ENCODE data around the gene WBP2.

WBP2 gene

DNA sequence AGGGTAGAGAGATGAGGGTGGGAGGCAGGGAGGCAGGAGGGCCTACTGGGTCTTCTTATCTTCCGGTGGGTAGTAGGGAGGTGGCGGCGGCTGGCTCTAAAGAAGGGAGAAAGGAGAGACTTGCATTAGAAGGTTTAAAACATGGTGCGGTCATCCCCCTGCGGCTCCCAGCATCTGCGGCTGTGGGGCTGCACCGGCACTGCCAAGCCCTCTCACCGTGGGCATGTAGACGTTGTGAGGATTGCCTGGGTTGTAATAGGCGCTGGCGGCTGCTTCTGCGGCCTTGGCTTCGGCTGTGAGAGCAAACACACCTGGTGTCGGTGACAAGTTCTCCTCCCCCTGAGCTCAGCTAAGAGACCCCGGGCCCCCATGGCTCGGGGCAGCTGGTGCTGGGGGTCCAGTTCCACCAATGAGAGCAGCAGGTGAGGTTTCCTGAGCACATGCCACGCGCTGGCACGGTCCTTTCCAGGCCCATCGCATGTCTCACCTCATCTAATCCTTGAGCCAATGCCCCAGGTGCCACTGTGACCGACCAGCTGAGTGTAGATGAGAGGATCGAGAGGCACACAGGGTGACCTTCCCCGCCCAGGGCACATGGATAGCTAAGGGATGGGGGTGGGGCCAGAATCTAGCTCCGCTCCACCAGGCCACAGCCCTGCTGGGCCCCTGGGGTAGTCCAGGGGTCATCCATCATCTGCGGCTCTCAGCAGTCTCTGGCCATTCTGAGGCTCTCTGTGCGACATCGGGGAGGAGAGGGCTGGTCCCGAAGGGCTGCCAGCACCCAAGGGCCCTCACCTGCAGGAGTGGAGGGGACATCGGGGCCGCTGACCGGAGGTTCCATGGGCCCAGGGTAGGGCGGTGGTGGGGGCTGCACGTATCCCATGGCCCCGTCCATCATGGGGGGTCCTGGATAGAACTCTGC lies 8.2 kb downstream of the WBP2 start:
- in situ Hi-C loops (cut with MboI; ENCODE audit: low sequenced_read_pairs) = no loop called here

DNA sequence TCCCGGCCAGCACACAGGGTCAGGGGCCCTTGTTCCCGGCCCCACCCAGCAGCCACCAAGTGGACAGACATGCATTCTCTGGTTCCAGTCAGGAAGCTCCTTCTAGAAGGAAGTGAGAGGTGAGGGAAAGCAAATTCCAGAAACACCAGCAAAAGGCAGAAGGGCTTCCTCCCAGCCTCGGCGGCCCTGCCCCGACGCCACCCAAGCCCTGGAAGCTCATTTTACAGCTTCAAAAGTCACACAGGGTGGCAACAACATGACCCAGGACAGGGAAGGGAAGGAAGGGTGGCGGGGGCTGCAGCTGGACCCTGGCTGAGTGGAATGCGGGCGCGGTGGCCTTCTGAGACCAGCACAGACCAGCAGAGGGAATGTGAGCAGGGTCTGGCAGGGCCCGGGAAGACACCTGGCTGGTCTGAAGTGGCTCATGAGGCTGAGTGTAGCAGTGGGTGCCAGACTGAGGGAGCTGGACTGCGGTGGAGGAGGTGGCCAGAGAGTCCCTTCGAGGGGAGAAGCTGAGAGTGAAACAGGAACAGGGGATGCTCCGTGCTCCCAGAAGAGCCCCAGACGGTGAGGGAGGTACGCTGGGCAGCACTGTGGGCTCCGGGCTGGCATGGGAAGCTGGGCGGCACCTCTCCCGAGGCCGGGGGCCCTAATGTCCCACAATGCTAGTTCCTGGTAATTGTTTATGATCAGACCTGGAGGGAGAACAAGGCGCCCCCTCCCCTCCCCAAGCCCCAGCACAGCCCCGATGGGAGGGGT lies 9.0 kb downstream of the WBP2 start:
- in situ Hi-C loops (cut with MboI; ENCODE audit: low sequenced_read_pairs) = no loop called here

DNA sequence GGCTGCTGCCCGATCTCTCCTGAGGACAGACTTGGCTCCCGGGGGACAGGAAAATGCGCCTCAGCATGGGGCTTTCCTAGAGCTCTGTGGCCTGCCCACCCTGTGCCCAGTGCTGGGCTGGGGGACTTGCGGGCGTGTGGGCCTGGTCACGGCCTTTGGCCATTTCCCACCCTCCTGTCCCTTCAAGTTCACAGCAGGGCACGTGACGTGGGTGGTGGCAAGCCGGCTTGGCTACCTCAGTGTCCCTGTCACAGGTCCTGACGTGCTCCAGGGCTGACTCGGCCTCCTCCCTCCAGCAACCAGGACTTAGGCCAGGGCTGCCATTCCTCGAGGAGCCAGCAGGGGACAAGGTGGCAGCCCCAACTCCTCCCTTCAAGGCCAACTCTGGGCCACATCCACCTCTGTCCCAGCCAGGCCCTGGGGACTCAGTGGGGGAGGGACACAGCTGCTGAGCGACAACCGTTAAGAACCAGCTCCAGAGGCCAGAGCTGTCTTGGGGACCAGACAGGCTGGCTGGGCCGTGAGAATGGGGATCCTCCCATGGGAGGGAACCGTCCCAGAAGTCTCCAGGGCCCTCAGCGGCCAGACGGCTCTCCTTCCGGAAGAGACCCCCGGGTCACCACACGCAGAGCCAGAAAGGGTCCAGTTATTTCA lies 9.9 kb downstream of the WBP2 start:
- in situ Hi-C loops (cut with MboI; ENCODE audit: low sequenced_read_pairs) = no loop called here

DNA sequence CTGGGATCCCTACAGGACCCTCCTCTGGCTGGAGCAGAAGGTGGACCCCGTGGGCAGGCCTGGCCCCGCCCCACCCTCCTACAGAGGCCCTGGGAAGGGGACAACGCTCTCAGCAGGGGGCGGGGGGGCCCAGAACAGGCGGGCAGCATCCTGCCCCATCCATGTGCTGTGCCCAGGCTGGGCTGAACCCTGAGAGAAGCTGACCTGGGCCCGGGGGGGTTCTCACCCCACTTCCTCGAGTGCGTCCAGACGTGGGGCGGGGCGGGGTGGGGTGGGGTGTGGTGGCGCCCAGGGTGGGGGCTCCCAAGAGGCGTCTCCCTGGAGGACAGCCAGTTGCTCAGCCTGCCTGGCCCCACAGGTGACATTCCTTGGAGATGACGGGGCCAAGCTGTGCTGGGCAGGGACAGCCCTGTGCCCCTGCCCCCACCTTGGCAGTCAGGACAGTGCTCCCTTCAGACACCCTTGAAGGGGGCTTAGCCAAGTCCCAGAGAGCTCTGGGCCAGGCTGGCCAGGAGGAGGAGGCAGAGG lies 10.5 kb downstream of the WBP2 start:
- in situ Hi-C loops (cut with MboI; ENCODE audit: low sequenced_read_pairs) = no loop called here

DNA sequence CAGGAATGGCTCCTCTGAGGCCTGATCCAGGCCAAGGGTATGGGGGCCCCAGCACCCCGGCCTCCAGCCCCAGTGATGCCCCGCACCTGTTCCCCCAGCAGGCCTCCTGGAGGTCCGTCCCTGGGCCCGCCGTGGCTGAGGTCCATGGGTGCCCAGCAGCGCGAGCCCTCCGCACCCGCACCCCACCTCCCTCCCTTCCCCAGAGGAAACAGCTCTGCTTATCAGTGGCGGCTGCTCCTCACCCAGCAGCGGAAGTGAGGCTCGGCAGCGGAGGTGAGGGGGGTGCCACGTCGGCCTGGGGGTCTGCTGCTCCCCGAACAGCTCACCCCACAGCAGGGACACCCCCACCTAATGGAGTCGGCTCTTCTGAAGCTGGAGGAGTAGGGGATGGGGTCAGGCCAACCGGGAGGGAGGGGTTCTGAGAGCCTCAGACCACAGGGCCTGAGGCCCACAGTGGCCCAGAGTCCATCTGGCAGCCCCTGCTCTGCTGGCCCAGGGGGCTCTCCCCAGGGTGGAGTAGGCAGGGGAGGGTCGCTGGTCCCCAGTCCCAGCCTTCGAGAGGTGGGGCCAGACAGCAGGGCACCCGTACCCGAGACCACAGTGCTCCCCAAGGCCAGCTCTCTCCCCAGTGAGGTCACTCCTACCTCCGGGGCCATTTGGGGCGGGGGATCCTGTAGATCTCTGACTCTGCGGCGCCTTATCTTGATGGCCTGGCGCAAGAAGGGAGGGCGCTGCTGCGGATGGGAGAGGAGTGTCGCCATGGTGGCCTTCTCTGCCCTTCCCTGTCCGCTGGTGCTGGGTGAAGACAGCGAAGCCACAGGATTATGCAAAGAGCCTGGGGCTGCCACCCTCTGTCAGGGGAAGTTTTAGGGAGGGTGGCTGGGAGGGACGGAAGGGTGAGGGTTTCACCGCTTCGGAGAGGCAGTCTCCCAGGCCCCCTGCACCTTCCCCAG lies 11.3 kb downstream of the WBP2 start, which contains the start of gene UNC13D:
Gene UNC13D, minus strand, starts transcription at position 828 of the 953 bp plus-strand sequence. Its CDS starts 67 bp downstream, at position 761.
- in situ Hi-C loops (cut with MboI; ENCODE audit: low sequenced_read_pairs) = no loop called here

DNA sequence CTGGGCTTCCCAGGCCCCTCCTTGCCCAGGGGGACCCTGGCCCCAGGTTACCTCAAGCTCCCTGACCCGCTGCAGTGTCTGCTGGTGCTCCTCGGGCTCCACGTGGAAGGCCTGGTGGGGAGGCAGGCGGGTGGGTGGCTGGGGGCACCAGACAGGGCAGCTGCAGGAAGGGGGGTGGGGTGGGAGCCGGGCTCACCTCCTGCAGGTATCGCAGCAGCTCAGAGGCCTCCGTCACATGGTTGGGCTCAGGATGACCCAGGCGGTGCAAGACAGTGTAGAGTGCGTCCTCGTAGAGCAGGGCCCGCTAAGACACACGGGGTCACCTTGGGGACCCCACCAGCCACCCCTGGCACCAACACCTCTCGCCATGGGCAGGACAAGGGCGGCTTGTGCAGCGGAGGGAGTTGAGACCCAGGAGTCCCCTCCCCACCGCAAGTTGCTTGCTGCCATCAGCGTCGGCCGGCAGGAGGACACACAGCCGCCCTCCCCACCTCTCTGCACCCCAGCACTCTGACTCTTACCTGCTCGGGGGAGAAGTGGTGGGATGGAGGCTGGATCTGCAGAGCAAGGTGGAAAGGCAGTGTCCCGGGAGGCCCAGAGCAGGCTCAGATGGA lies 12.1 kb downstream of the WBP2 start:
- in situ Hi-C loops (cut with MboI; ENCODE audit: low sequenced_read_pairs) = no loop called here

DNA sequence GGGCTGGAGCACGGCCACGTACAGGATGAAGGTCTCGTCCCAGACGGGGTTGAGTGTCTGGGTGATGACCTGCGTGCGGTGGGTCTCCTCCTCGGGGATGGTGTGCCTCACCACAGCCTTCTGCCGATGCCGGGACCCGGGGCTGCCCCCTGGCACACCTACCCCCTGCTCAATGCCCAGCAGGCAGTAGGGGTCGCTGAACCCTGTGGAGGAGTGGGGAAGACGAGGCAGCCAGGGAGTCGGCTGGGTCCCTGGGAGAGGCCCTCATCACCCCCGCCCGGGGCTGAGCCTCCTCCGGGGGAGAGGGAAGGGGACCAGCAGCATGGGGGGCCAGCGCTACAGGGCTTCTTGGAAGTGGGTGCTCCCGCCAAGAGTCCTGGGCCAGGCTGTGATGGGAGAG lies 12.7 kb downstream of the WBP2 start:
- in situ Hi-C loops (cut with MboI; ENCODE audit: low sequenced_read_pairs) = no loop called here

DNA sequence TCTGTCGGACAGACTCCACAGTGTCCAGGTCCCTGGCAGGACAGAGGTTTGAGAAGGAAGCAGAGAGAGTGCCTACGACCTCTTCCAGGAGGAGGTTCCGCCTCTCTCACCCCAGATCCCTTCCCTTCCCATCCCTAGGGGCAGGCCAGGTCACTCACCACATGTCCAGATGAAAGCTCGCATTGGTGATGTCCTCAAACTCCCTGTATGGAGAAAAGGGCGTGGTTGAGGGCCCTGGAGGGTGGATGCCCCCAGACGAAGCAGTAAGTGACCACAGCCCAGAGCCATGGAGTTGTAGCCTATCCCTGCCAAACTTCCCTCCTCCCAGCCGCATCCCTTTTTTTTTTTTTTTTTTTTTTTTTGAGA lies 14.4 kb downstream of the WBP2 start:
- in situ Hi-C loops (cut with MboI; ENCODE audit: low sequenced_read_pairs) = no loop called here

DNA sequence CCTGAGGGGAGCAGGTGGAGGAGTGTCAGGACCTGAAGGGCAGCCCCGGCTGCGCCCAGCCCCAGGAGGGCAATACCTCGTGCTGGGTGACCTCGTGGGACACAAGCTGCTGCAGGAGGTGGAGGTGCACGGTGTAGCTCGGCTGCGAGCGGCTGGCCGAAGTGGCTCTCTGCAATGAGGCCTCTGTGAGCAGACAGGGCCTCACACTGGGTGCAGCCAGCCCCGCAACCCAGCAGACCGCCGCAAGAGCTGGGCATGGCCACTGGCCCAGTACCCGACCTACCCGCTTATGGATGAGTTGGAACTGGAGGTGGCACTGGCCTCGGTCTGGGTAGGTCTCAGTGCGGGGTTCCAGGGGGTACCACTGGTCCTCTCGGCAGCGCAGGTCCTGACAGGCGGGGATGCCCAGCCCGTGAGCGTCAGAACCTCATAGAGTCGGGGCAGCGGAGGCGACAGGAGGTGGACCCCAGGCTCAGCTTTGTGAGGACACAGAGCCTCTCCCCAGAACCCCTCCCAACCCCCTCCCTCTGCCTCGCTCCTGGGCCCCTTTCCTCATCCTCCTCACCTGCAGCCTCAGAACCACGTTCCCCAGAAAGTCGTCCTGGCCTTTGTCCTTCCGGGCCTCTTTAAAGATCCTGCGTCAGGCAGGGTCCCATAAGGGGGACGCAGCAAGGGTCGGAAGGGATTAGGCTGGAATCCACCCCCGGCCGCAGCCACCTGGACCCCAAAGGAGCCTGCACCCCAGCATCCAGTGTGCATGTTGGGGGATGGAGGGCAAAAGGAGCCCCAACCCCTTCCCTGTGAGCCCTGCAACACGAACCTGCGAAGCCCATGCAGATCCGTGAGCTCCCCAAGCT lies 15.0 kb downstream of the WBP2 start:
- in situ Hi-C loops (cut with MboI; ENCODE audit: low sequenced_read_pairs) = no loop called here

DNA sequence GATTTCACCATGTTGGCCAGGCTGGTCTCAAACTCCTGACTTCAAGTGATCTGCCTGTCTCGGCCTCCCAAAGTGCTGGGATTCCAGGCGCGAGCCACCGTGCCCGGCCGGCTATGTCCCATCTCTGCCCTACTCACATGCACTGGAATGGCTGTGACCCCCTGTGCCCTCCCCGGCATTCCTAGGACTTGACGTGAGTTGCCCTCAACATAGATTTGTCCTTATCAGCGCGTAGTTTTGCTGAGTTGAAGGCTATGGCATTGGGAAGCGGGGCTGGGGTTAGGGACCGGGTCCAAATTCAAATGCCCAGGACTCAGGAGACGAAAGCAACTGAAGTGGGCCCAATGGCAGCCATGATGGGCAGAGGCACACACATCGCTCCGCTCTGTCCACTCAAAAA lies 16.7 kb downstream of the WBP2 start:
- in situ Hi-C loops (cut with MboI; ENCODE audit: low sequenced_read_pairs) = no loop called here

DNA sequence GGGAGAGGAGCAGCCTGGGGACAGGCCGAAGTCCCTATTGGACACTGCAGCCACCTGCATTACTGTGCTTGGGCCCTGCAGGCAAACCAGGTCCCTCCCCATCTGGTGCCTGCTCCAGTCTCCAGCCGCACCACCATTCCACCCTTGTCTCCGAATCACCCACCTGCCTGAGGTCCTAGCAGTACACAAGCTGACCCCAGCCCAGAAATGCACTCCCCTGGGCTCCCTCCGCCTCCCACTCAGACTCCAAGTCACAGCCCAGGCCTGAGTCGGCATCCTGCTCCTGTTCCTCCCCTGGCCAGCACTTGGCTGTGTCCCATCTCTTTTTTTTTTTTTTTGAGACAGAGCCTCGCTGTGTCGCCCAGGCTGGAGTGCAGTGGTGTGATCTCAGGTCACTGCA lies 17.2 kb downstream of the WBP2 start:
- in situ Hi-C loops (cut with MboI; ENCODE audit: low sequenced_read_pairs) = no loop called here

DNA sequence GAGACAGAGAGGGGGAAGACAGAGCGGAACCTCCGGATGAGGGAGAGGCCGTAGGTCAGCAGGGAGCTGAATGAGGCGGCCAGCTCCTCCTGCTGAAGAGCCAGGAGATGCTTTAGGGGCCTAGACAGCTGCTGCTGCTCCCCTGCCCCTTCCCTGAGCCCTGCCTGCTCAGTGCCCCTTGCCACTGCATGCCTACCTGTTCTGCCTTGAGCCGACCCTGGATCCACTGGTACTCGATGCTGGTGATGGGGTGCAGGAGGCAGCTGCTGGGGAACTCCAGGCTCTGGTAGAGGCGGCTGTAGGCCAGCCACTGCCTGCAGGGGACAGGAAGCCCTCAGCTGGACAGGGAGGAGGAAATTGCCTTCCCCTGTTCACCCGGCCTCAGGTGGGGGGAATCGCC lies 18.5 kb downstream of the WBP2 start:
- in situ Hi-C loops (cut with MboI; ENCODE audit: low sequenced_read_pairs) = no loop called here

DNA sequence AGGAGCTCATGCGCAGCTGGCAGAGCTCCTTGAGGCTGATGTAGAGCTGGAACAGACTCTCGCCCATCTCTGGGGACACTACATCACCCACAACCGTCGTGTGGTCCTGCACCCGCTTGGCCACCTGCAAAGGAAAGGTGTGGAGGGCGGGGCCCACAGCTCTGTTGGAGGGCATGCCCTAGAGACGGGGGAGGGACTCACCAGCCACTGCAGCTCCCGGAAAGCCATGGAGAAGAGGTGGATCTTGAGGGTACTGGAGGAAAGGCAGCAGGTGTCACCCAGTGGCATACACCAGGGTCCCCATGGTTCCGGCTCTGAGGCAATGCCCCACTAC lies 19.5 kb downstream of the WBP2 start:
- in situ Hi-C loops (cut with MboI; ENCODE audit: low sequenced_read_pairs) = no loop called here

DNA sequence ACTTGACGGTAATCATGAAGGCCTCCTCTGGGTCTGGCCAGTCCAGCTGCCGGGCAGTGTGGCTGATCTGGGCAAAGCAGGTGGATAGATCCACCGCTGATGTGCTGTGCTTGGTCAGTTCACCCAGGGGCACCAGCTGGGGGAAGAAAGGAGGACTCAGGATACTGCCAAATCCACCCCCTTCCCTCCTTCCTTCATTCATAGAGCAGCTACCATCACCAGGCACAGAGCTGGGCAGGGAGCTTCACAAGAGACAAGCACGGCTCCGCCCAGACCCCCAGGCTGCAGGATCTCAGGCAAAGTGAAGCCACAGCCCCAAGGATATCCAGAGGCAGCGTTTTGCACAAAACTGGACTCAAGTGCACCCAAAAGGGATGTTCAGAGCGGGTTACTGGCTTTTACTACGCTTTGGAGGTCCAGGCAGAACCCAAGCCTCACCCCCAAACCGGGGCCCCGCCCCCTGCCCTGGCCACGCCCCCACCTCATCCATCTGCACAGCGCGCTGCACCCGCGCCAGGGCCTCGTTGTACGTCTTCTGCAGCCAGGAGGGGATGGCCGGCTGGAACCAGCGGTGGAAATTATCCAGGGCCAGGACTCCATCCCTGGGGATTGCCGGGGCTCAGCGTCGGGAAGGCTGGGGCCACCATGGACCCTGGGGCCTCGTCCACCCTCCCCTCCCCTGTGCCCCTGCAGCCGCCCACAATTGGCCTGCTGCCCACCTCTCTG lies 20.0 kb downstream of the WBP2 start:
- in situ Hi-C loops (cut with MboI; ENCODE audit: low sequenced_read_pairs) = no loop called here

DNA sequence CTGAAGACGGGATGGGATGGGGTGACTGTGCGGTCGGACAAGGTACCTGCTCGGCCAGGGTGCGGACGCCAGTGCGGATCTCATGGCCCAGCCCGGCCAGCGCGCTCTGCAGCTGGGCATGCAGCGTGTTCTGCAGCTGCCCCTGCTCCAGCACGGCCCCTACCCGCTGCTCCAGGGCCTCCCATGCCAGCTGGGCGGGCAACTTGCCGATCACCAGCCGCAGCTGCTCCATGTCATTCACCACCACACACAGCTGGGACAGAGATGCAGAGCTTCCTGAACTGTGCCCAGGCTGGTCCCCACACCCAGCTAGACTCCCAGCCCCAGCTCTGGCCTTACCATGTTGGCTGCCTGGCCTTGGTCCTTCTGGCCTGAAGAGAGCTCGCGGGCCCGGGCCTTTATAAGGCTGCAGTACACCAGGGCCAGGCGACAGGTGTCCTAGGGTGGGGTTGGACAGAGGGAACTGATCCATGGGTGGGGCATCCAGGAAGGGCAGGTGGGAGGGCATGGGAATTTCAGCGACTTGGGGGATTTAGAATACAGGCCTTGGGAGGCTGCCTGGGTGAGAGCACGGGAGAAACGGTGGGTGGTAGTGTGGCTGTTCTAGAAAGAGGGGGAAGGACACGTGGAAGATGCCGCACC lies 20.7 kb downstream of the WBP2 start:
- in situ Hi-C loops (cut with MboI; ENCODE audit: low sequenced_read_pairs) = no loop called here

DNA sequence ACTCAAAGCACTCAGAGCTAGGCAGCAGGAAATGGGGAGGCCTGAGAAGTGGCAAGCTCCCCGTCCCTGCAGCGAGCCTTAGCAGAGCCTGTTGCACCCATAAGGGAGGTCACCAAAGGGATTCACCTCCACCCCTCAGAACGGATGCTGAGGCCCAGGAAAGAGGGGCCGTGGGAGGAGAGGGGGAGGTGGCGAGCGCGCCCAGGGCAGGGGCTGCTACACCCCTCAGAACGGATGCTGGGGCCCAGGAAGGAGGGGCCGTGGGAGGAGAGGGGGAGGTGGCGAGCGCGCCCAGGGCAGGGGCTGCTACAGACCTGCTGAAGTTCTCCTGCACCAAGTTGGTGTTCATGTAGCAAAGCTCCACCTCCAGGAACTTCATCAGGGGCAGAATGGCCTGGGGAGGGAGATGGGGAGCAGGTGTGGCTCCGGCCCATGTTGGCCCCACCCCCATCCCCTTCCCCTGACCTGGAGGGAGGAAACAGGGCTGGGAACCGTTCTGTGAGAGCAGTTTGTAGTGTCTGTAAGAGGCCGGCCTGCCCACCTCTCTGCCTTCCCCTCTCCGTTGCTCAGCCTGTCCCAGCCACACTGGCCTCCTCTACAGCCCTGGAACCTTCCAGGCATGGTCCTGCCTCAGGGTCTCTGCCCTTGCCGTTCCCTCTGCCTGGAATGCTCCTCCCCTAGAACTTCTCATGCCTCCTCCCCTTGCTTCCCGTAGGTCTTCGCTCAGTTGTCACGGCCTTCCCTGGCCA lies 22.3 kb downstream of the WBP2 start:
- in situ Hi-C loops (cut with MboI; ENCODE audit: low sequenced_read_pairs) = no loop called here

DNA sequence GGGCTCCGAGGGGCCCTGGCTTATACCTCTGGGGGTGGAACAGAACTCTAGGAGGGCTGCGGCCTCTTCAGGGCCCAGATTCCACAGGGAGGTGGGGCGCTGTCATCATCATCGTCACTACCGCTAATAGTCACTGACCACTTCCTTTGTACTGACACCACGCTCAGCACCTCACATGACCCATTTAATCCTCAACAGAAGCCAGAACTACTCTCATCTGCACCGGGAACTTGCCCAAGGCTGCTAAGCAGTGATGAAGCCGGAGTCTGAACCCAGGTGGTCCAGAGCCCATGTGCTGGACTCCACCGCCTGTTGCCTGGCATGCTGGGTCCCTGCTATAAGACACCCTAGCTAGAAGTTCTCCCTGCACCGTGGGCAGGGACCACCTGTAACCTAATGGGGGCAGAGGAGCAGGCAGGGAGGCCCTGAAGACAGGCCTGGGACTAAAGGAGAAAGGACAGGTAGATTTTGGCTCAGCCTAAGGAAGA lies 22.9 kb downstream of the WBP2 start:
- in situ Hi-C loops (cut with MboI; ENCODE audit: low sequenced_read_pairs) = no loop called here

All from HL-60/S4 treated with retinoic acid at 250 ng/mL for 4 days and 3 days (cell line).